Retina (tissue), 1 donor: ENCODE data around the gene NUMB.

ENCODE experiments used
- DNase-seq: peaks from one replicate; pipeline ENCODE4 v3.0.0-alpha.2; 2016

Gene NUMB

DNA sequence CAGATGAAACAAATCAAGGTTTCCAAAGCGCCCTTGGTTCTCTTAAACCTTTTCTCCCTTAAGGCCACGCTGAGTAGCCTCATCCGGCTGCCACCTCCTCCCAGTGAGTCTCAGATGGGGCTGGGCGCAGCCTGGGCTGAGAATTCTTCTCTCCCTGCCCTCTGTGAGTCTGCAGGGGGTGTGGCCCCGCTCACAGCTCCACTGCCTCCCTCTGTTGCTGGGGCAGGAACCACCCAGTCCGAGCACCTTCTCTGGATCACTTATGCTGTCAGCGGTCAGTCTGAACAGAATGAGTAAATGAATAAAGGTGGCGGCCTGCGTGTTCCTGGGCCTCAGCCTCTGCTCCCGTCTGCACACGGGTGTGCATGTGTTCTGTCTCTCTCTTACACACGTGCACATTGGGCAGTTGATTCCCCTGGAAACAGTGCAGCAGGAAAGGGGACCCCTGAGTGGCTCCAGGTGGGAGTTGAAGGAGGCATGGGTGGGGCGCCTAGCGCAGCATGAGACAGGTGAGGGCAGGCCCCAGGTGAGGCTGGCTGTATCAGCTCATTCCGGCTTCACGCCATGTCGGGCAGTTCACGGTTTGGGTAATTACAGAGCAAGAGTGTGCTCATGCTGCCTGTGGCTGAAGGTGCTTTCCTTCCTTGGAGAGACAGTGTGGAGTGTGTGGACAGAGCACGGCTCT lies 216.7 kb downstream of the NUMB start:
- DNase-seq = no peak

DNA sequence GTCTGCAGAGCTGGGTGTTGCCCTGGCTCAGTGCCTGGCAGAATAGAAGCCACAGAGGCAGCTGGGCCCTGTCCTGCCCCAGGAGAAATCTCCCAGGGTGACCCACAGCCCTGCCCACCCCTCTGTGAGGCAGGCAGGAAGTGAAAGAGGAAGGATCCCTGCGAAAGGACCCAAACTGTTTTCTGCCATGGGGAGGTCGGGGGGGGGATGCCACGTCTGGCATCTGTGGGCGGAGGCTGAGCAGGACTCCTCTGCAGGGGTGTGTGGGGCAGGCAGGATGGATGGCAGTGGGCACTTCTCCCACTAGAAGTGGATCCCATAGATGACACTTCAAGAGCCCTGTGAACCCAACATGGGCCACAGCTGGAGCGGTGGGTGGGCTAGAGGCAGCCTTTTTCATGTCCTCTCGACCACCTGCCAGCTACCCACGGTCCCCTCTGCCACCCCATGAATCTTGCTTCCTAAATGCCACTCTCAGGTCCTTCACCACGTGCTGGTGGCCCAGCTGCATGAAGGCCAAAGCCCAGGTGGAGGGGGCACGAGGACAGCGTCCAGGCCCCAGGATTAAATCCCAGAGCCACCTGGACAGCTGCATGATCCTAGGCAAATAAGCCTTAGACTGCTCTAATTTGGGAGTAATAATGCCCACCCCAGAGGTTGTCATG lies 217.4 kb downstream of the NUMB start:
- no peak for DNase-seq

DNA sequence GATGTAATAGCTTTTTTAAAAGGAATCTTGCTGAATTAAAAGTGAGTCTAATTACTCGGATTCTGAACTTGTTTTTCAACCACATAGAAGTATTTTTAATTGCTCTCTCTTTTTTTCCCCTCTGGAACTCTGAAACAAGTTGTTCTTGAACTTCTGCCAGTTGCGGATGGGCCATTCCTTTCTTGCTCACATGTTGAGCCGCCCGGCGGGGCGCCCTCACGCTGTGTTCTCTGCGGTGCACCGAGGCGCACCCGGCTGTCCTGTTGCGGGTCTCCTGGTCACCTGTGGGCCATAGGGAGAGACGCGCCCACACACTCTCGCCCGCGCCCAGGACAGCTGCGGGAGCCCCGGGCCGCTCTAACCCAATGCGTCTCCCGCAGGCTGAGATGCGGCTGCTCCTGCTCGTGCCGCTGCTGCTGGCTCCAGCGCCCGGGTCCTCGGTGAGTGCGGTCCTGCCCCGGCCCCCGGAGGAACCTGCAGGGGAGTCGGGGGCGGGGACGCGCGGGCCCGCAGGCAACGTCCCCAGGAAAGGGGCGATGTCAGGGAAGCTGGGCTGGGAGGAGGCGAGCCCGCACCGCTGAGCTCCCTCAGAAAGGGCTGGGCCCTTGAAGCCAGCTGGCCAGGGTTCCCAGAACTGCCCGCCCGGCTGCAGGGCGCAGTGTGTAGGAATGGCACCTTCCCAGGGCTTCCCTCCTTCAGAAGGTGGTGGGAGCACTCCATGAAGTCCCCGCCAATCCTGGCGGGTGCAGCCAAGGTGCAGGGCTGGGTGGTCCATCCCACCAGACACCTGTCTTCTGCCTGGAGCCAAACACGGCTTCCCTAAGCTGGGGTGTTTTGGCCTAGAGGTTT lies 218.7 kb downstream of the NUMB start:
- peak; percentile 62 for DNase-seq

DNA sequence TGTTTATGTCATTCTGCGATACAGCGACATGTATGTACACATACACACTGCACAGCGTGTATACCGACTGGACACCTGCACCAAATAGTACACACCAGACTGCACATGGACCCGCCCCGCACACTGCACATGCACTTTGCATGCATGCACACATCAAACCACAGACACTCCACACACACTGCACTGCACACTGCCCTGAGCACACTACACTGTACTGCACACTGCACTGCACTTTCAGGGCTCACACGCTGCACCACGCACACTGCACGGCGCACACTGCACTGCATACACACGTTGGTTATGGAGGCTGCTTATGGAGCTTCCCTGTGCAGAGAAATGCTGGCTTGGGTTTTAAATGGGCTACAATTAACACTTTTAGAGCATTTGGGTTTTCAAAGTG lies 219.4 kb downstream of the NUMB start:
- DNase-seq = no peak

DNA sequence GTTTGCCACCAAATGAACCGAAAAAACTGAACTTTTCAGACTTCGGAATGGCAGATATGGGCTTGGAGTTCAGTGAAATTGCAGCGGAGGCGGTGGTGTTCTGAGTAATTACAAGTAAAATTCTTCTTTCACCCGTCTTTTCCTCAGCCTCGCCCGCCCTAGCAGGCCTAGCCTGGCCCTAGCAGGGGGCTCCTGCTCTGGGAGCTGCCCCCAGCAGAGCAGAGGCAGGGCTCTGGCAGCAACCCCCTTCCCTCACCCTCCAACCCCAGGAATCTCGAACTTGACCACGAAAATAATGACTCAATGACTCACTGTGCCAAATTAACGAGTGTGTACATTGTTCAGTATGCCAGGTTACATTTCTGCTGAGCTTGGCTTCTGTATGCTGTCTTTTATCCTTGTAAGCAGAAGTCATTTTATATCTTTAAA lies 219.9 kb downstream of the NUMB start:
- DNase-seq = peak; percentile 61

DNA sequence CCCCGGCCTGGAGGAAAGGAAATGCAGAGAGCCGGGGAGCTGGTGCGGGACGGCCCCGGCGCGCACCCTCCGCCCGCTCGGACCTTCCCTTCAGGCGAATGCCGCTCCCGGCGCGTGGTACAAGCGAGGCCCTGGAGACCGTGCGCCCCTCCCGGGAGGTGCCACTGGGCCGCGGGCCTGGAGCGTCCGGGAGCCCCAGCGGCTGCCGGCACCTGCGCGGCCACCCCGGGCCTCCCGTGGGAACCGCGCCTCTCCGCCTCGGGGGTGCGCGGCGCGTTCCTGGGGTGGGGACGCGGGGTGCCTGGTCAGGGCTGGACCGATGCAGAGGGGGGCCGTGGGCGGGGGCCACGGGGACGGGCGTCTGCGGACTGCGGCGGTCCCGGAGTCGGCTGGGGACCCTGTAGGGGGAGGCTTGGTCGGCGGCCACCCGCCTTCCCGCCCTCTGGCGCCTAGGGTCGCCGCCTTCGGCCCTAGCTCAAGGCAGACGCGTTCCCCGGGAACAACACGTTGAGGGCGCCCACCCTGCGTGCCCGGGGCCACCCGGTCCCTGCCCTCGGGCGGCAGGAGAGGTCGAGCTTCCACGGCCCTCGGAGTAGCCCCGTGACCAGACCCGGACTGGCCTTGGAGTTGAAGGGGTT lies 220.4 kb downstream of the NUMB start:
- no peak for DNase-seq

DNA sequence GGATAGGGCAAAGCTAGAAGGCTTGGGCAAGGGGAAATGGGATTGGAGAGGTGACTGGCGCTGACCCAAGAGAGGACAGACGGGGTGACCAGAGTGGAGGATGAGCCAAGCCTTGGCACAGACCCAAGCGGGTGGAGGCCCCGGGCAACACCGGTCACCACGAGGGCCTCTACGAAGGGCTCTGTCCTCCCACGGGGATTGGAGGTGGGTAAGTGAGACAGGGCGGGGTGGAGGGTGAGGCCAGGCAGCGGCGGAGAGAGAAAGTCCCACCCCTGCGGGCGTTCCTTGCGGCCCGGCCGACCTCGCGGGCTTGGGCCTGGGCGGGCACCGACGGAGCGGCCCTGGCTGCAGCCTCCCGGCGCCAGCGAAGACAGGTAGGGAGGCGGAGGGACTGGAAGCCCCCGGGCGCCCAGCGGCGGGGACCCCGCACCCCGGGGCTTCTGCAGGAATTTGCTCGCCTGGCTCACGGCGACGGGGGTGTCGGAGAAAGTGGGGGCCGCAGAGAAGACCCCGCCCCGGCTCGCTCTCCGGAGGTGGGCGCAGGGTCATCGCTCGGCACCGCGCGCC lies 221.0 kb downstream of the NUMB start, which contains the start of gene PAPLN:
Gene PAPLN, plus strand, starts transcription at position 288 of the 567 bp plus-strand sequence. CDS start 2,273 bp downstream, outside the sequence.
- peak; percentile 54 for DNase-seq

DNA sequence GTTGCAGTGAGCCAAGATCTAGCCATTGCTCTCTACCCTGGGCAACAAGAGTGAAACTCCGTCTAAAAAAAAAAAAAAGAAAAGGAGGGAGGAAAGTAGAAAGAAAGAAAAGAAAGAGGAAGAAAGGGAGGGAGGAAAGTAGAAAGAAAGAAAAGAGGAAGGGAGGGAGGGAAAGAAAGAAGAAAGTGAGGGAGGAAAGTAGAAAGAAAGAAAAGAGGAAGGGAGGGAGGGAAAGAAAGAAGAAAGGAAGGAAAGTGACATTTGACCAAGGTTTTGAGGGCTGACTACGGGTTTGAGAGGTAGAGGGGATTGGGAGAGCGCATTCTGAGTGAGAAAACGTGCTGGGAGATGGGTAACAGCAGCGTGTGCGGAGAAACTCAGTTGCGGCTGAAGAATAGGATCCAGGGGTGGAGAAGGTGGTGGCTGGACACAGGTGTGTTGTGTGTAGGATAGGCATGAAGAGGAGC lies 221.6 kb downstream of the NUMB start:
- no peak for DNase-seq

DNA sequence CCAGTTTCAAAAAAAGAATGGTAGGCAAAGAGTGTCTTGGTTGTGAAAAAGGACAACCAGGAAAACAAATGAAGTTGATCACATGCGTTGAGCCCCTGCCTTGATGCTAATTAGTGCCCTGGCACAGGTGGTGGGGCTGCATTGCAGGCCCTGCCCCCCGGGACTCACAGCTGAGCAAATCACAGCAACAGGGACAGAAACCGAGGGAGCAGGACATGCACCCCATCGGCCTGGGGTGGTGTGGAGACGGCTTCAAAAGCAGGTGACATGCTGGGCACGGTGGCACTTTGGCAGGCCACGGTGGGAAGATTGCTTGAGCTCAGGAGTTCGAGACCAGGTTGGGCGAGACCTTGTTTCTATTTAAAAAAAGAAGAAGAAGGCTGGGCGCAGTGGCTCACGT lies 222.2 kb downstream of the NUMB start:
- no peak for DNase-seq

DNA sequence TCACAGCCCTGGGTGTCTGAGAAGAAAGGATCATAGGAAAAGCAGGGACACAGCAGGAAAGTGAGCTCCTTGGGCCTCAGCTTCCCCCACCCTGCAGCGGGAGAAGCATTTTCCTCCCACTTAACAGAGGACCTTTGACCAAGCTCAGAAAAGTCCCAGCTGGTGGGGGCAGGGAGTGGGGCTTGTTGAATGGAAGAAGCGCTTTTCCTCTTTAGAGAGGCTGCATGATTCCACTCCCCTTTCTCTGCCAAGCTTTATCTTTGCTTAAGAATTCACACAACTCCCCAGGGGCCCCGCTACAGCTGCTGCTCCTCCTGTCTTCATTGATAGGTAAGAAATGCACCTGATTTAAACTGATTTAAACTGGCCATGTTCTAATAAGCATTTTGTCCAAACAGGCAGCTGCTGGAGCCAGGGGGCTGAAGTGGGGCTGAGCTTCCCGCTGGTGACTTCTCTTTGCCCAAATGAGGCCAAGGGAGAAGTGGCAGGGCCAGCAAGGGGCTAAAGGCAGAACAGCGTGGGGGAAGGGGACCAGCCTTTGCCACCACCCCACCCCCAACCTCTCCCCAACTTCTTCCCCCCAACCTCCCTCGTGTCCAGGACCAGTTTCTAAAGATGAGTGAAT lies 222.7 kb downstream of the NUMB start:
- DNase-seq = peak; percentile 69

DNA sequence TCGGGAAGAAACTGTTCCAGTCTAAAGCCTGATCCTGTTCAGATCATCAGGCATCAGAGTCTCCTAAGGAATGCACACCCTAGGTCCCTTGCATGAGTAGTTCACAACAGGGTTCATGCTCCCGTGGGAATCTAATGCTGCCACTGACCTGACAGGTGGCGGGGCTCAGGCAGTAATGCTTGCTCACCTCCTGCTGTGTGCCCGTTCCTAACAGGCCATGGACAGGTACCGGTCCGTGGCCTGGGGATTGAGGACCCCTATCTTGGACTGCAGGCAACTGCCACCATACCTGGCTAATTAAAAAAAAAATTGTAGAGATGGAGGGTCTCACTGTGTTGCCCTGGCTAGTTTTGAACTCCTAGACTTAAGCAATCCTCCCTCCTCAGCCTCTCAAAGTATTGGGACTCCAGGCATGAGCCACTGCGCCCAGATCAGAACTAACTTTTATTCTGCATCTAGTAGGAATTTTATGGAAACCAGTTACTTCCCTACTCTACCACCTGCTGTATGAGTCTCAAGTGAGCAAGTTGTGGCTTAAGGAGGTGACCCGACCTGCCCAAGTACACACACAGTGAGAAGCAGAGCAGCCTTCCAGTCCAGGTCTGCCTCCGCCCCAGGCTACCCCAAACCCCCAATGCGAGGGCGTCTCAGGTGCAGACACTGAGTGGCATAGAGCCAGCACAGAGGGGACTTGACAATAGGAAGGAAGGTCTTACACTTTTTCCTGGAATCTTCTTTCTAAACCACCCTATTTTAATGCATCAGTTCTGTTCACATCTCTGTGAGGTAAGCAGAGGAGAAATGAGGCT lies 223.6 kb downstream of the NUMB start:
- peak; percentile 20 for DNase-seq

DNA sequence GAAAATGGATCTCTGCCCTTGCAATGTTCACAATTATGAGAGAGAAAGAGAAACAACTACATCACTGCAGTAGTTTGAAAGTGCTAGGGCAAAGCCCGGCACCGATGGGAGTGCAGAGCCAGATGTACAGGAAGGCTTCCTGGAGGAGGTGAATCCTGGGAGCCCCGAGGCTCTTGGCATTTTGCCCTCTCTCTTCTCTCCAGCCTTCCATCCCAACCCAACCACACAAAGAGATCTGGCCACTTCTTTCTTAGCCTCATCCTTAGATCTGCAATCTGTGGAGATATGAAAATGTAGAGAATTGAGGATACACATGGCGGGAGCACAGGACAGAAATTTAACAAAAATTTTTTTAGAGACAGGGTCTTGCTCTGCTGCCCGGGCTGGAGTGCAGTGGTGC lies 224.3 kb downstream of the NUMB start:
- DNase-seq = no peak

DNA sequence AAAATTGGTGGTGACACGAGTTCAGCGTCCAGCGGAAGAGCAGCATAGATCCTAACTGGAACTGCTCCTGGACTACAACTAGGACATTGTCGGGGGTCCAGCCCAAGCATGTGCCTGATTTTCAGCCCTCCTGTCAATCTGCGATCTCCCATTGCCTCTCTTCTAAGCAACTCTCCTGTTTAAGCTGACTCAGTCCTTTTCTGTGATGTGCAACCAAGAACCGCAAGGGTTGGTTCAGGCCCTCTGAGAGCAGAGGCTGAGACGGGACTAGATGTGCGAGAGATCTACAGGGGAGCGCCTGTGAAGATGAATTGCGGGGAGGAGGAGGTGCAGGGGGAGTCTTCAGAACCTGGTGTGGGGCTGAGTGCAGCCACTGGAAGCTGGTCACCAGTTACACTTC lies 224.8 kb downstream of the NUMB start:
- DNase-seq = no peak

DNA sequence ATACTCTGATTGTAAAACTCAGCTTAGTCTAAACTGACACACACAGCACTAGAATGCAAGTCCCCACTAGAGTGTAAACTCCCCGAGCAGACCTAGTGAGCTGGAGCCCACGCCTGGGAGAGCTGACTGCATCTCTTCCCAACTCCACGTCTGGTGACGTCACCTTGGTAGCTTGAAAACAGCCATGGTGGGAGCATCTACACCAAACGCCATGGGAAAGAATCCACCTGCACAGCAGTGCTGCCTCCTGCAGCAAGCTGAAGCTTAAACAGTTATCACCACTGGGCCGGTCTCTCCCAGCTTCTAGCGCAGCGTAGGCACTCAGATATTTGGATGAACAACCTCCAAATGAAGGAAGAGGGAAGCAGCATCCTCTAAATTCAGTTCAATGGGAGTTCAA lies 225.4 kb downstream of the NUMB start:
- no peak for DNase-seq

DNA sequence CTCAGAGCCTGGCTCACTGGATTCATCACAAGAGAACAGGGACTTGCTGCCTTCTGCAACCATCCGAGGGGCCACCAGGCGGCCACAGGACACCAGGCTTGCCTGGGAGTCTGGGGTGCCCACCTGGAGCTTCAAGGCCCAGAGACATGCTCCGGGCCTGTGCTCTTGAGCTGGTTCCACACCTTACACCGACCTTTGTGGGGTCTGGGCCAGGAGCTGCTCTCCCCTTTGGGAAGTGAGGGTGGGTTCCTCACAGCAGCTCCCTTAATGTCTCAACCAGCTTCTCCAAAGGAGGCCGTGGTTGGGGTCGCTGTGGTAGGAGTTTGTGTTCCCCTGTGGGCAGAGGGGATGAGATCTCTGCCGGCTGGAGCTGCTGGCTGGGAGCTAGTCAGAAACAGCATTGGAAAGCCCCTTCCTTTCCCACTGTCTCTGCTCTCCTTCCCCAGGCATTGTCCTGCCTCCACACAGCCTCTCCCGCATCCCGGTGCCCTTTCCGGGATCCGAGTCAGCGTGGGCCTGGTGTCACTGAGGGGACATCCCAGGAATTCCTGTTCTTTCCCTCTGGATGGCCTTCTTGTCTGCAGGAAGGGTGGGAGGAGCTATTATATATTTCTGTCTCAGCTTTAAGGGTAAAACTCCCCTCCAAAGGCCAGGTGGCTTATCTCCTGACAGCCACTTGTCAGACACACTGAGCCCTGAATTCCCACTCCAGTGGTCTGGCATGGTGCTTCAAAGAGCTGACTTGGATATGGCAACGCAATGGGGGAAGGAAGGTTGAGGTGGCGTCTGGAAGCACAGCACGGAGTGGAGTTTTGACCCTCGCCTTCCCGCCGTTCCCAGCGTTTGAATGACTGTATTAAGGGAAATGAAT lies 226.1 kb downstream of the NUMB start:
- no peak for DNase-seq

DNA sequence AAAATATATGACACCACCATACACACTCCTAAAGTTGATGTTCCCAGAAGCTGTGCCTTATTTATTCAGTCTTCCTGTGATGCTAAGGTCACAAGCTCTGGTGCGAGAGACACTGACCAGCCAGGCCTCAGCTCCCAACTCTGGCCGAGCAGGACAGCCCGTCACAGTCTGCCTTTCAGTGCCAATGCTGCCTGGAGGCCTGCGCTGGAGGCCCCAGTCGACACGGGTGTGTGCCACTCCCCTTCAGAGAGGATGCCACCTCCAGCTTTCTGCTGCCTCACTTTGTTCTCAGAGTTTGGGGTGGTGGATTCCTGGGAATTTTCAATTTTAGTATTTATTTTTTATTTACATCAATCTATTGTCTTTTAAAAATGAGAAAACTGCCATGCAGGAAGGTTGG lies 228.3 kb downstream of the NUMB start:
- no peak for DNase-seq

DNA sequence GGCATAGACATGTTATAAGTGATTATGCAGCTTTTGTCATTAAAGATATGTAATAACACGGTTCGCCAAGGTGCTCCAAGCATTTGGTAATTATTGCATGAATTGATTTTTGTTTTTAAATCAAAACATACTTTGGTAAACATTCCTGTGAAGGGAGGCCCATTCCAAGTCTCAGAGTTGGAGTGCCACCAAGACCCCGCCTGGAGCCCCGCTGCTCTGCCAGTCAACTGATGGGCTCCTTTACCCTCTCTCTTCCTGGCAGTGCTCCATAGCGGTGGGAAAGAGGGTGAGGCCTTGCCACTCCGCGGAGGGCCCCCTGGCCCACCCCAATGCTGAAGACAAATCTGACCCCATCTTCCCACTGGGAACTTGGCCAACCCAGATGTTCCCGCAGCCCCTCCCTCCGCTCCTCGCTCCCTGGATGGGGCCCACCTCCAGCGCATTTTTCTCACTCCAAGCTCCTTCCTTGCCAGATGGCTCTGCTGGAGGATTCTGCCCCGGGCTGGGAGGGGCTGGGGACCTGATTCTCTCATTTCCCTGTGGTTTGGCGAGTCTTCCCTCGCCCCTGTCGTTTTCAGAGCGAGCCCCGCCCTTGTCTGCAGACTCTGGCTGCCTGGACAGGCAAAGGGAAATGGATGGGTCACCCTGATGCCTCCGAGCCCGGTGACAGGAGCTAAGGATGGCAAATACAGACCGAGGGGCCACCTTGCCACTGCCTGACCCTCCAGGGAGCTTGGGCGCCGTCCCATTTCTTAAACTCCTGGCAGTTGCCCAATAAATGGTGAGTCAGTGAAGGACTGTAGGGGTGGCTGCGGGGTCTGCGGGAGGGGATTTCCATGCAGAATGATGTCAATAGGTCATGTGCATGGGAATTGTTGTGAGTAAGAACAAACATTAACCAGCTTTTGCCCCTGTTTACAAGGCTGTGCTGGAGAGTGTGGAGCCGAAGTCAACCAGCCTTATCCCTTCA lies 230.2 kb downstream of the NUMB start:
- DNase-seq = no peak

DNA sequence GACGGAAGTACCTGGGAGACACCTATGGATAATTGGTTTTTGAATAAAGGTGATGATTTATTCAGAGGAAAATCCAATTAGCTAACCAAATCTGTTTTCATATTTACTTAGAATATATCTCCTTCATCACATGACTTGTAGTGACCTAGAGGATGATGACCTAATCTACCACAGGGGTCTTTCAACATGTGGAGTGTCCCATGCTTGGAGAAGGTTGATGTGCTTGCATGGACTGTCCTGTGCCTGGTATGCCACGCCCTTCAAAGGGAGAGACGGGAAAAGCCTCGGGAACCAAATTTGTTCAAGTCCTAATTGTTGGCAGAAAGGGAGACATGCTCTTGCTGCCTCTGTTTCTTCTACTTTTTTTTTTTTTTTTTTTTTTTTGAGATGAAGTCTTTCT lies 232.8 kb downstream of the NUMB start:
- DNase-seq = no peak
